ENCODE data around the gene UNC79. TPM values are rescaled to one million over a fixed set of nuclear protein-coding genes. Genes with fewer than 3 reads are reported as not detected.

UNC79 gene
- total and polyA plus RNA-seq, 3 donors from 2014 or later = 4.3 to 10.7 (median 5.5) TPM

GRCh38 chr14:93587330-93587729 lies 156.6 kb downstream of the UNC79 start:
- no peak for TF ChIP-seq POLR2A (IDR thresholded peaks at IDR 0.05)
- TF ChIP-seq CTCF (IDR thresholded peaks at IDR 0.05) = no peak
- no peaks in the 10 kb centered on the region for H3K36me3 ChIP-seq (ENCODE audit: low read depth, missing control alignments)
- H3K27me3 ChIP-seq = no peaks in the 10 kb centered on the region
- intact Hi-C loops (cut with DNase I; ENCODE audit: low total_unique reads) = no loop called here
- H3K9me3 ChIP-seq = no peaks in the 10 kb centered on the region
- no peak for DNase-seq
- no peak overlapping the region for H3K4me3 ChIP-seq
- WGBS, 2 donors = 81 to 83% methylated on average over 3 of the region's 3 CpGs
- H3K27ac ChIP-seq = no peak overlapping the region
- no peaks in the 10 kb centered on the region for H3K4me1 ChIP-seq

- 90% methylated on average over 10 of the region's 10 CpGs for WGBS, 2 donors
- no peak for DNase-seq
Measured at GRCh38 chr14:93591506-93591905, 160.8 kb downstream of the UNC79 start.

GRCh38 chr14:93592786-93593185 lies 162.0 kb downstream of the UNC79 start:
- no peaks in the 10 kb centered on the region for H3K36me3 ChIP-seq (ENCODE audit: low read depth, missing control alignments)
- no peaks in the 10 kb centered on the region for H3K27me3 ChIP-seq
- 49 to 50% methylated on average over 3 of the region's 3 CpGs for WGBS, 2 donors
- DNase-seq = no peak
- no peaks in the 10 kb centered on the region for H3K4me1 ChIP-seq
- H3K27ac ChIP-seq = no peak overlapping the region
- no peak overlapping the region for H3K4me3 ChIP-seq
- TF ChIP-seq POLR2A (IDR thresholded peaks at IDR 0.05) = no peak
- no peak for TF ChIP-seq CTCF (IDR thresholded peaks at IDR 0.05)
- H3K9me3 ChIP-seq = no peaks in the 10 kb centered on the region
- intact Hi-C loops (cut with DNase I; ENCODE audit: low total_unique reads) = no loop called here

More at GRCh38 chr14:93591506-93591905, 160.8 kb downstream of the UNC79 start:
- Histone ChIP-seq H3K27me3 (no peaks in the 10 kb centered on the region), H3K36me3 (ENCODE audit: low read depth, missing control alignments) (no peaks in the 10 kb centered on the region), H3K9me3 (no peaks in the 10 kb centered on the region), H3K4me1 (no peaks in the 10 kb centered on the region), H3K27ac (no peak overlapping the region), H3K4me3 (no peak overlapping the region)
- TF ChIP-seq POLR2A (IDR thresholded peaks at IDR 0.05) (no peak), CTCF (IDR thresholded peaks at IDR 0.05) (no peak)
- intact Hi-C loops (cut with DNase I; ENCODE audit: low total_unique reads) = no loop called here

- Histone ChIP-seq H3K36me3 (ENCODE audit: low read depth, missing control alignments) (no peaks in the 10 kb centered on the region), H3K4me1 (no peaks in the 10 kb centered on the region), H3K4me3 (no peak overlapping the region), H3K9me3 (no peaks in the 10 kb centered on the region), H3K27me3 (no peaks in the 10 kb centered on the region), H3K27ac (no peak overlapping the region)
- no peak for DNase-seq
- no peak for TF ChIP-seq CTCF (IDR thresholded peaks at IDR 0.05)
- TF ChIP-seq POLR2A (IDR thresholded peaks at IDR 0.05) = no peak
- intact Hi-C loops (cut with DNase I; ENCODE audit: low total_unique reads) = no loop called here
Measured at GRCh38 chr14:93606091-93606490, 175.4 kb downstream of the UNC79 start.

GRCh38 chr14:93619176-93619793 lies 188.5 kb downstream of the UNC79 start:
- Histone ChIP-seq H3K9me3 (no peaks in the 10 kb centered on the region), H3K4me3 (no peak overlapping the region), H3K4me1 (no peaks in the 10 kb centered on the region), H3K36me3 (ENCODE audit: low read depth, missing control alignments) (no peaks in the 10 kb centered on the region), H3K27ac (no peak overlapping the region), H3K27me3 (no peaks in the 10 kb centered on the region)
- 55 to 57% methylated on average over 7 of the region's 7 CpGs for WGBS, 2 donors
- intact Hi-C loops (cut with DNase I; ENCODE audit: low total_unique reads) = no loop called here
- peak; percentile 67 for DNase-seq
- TF ChIP-seq CTCF (IDR thresholded peaks at IDR 0.05) (peak in 2 of 3 experiments; percentile 47 to 52), POLR2A (IDR thresholded peaks at IDR 0.05) (no peak)

All from testis (tissue), 3 donors.